WTC11 (cell line): ENCODE data around the gene RHCG. TPM values are rescaled to one million over a fixed set of nuclear protein-coding genes. Genes with fewer than 3 reads are reported as not detected.

Experiments
- ATAC-seq: fragments of 200-7000 bp; cut with Tn5 transposase; 2 replicates; pipeline ENCODE4 v1.10.0; 2021; ENCODE audit warnings: mild to moderate bottlenecking, moderate library complexity
- CTCF ChIA-PET: fragments of 300-600 bp; sonication (Branson Sonifier 250); formaldehyde crosslinking; loops from one replicate; lab custom pipeline; 2021; ENCODE audit warnings: antibody characterized with exemption; lab: Charles Lee
- POLR2A ChIA-PET: fragments of 350-600 bp; sonication (Branson Sonifier 250); formaldehyde crosslinking; loops from one replicate; lab custom pipeline; 2021; ENCODE audit warnings: antibody characterized with exemption; lab: Charles Lee
- DNase-seq: peaks from one replicate; pipeline ENCODE4 v3.0.0; 2021; ENCODE audit warnings: low spot score
- H3K27ac Mint-ChIP-seq: 2 replicates; pipeline ENCODE4 v1.8.0; 2021; ENCODE audit warnings: mixed read lengths
- H3K27me3 Mint-ChIP-seq: 2 replicates; pipeline ENCODE4 v1.8.0; 2021; ENCODE audit warnings: low read depth, mild to moderate bottlenecking, moderate library complexity, mixed read lengths
- H3K36me3 Mint-ChIP-seq: 2 replicates; pipeline ENCODE4 v1.8.0; 2021; ENCODE audit warnings: mixed read lengths
- H3K4me1 Mint-ChIP-seq: 2 replicates; pipeline ENCODE4 v1.8.0; 2022; ENCODE audit warnings: mixed read lengths
- H3K4me3 Mint-ChIP-seq: 2 replicates; pipeline ENCODE4 v1.8.0; 2021; ENCODE audit warnings: mild to moderate bottlenecking, moderate library complexity, mixed read lengths
- H3K9me3 Mint-ChIP-seq: 2 replicates; pipeline ENCODE4 v1.8.0; 2021; ENCODE audit warnings: mixed read lengths
- AFF4 ChIP-seq: sonication (generic); formaldehyde crosslinking; IDR thresholded peaks from 2 replicates; pipeline ENCODE4 v1.8.1; 2023; ENCODE audit warnings: mild to moderate bottlenecking, missing genetic modification reagents, borderline replicate concordance
- AR ChIP-seq: fragments of 250-450 bp; sonication (Bioruptor Pico); IDR thresholded peaks from 2 replicates; pipeline ENCODE4 v1.9.0; 2021; ENCODE audit warnings: mild to moderate bottlenecking
- CREB1 ChIP-seq: sonication (generic); formaldehyde crosslinking; IDR thresholded peaks from 2 replicates; pipeline ENCODE4 v1.8.0; 2023; ENCODE audit warnings: mild to moderate bottlenecking, missing genetic modification reagents
- CTCF ChIP-seq: fragments of 200-600 bp; IDR thresholded peaks from 2 replicates; pipeline ENCODE4 v1.8.0; 2022; ENCODE audit warnings: antibody characterized with exemption
- E2F4 ChIP-seq: sonication (generic); formaldehyde crosslinking; IDR thresholded peaks from 2 replicates; pipeline ENCODE4 v1.8.1; 2022; ENCODE audit warnings: low read depth, mild to moderate bottlenecking, moderate library complexity, missing genetic modification reagents, borderline replicate concordance
- ETV6 ChIP-seq: sonication (generic); formaldehyde crosslinking; IDR thresholded peaks from 2 replicates; pipeline ENCODE4 v1.8.1; 2022; ENCODE audit warnings: mild to moderate bottlenecking, missing genetic modification reagents
- FOXP1 ChIP-seq: sonication (generic); formaldehyde crosslinking; IDR thresholded peaks from 2 replicates; pipeline ENCODE4 v1.8.0; 2022; ENCODE audit warnings: missing genetic modification reagents, mild to moderate bottlenecking, moderate library complexity, borderline replicate concordance
- HMGA2 ChIP-seq: fragments of 250-450 bp; sonication (Bioruptor Pico); IDR thresholded peaks from 2 replicates; pipeline ENCODE4 v1.4.0; 2021; ENCODE audit warnings: mild to moderate bottlenecking, moderate library complexity
- KAT7 ChIP-seq: sonication (generic); formaldehyde crosslinking; IDR thresholded peaks from 2 replicates; pipeline ENCODE4 v1.8.1; 2023; ENCODE audit warnings: missing genetic modification reagents, mild to moderate bottlenecking, borderline replicate concordance
- NR3C1 ChIP-seq: sonication (generic); formaldehyde crosslinking; conservative IDR thresholded peaks from 2 replicates; pipeline ENCODE4 v1.8.1; 2023; ENCODE audit warnings: low read depth, mild to moderate bottlenecking, missing genetic modification reagents
- OVOL2 ChIP-seq: fragments of 250-450 bp; sonication (Bioruptor Pico); IDR thresholded peaks from 2 replicates; pipeline ENCODE4 v1.9.0; 2021; ENCODE audit warnings: mild to moderate bottlenecking, borderline replicate concordance
- PRDM15 ChIP-seq: sonication (generic); formaldehyde crosslinking; IDR thresholded peaks from 2 replicates; pipeline ENCODE4 v1.8.0; 2022; ENCODE audit warnings: missing genetic modification reagents
- RORB ChIP-seq: fragments of 250-450 bp; sonication (Bioruptor Pico); IDR thresholded peaks from 2 replicates; pipeline ENCODE4 v1.9.0; 2021; ENCODE audit warnings: mild to moderate bottlenecking
- ZNF232 ChIP-seq: sonication (generic); formaldehyde crosslinking; IDR thresholded peaks from 2 replicates; pipeline ENCODE4 v1.8.0; 2022; ENCODE audit warnings: mild to moderate bottlenecking, missing genetic modification reagents
- ZNF423 ChIP-seq: fragments of 250-450 bp; sonication (Bioruptor Pico); IDR thresholded peaks from 2 replicates; pipeline ENCODE4 v2.1.2; 2022; ENCODE audit warnings: mild to moderate bottlenecking, moderate library complexity
- ZNF512 ChIP-seq: sonication (generic); formaldehyde crosslinking; IDR thresholded peaks from 2 replicates; pipeline ENCODE4 v1.8.1; 2022; ENCODE audit warnings: missing genetic modification reagents, borderline replicate concordance
- total RNA-seq: library from RNA; stranded (reverse); gene quantifications from 3 replicates; pipeline ENCODE4 v1.2.3, GENCODE V29; 2021

The RHCG gene
- total RNA-seq, 1 experiment from 2014 or later = 0.31 TPM

- H3K27me3 Mint-ChIP-seq = peaks cover 35% of the 10 kb centered on the region
- H3K9me3 Mint-ChIP-seq = no peaks in the 10 kb centered on the region
- H3K4me1 Mint-ChIP-seq = no peaks in the 10 kb centered on the region
- H3K27ac Mint-ChIP-seq = no peak overlapping the region
- DNase-seq (no peak), ATAC-seq (no peak)
- ChIA-PET POLR2A (interaction anchor here (0.6 kb wide), 1 partner anchor 997 kb away, joined by 9 read pairs; no protein-coding TSS in a partner anchor), CTCF (interaction anchor here (0.8 to 1.6 kb wide), 3 partner anchors 34 to 119 kb away, joined by 3 to 6 read pairs (median 3); no protein-coding TSS in a partner anchor)
- H3K4me3 Mint-ChIP-seq = no peak overlapping the region
- no peaks in the 10 kb centered on the region for H3K36me3 Mint-ChIP-seq
- TF ChIP-seq FOXP1 (CRISPR knock-in tag) = no peak
- TF ChIP-seq CTCF = no peak
- TF ChIP-seq KAT7 (CRISPR knock-in tag) = no peak
- no peak for TF ChIP-seq ETV6 (CRISPR knock-in tag)
- TF ChIP-seq ZNF512 (CRISPR knock-in tag) = no peak
- TF ChIP-seq E2F4 (CRISPR knock-in tag) = no peak
- no peak for TF ChIP-seq ZNF423 (CRISPR knock-in tag)
- TF ChIP-seq CREB1 = no peak
- no peak for TF ChIP-seq NR3C1 (CRISPR knock-in tag)
- no peak for TF ChIP-seq PRDM15 (CRISPR knock-in tag)
- TF ChIP-seq OVOL2 (CRISPR knock-in tag) = no peak
Measured at GRCh38 chr15:89477411-89478242, 18.8 kb downstream of the RHCG start.

GRCh38 chr15:89475661-89476060, 20.7 kb downstream of the RHCG start:
- Mint-ChIP-seq H3K27ac (no peak overlapping the region), H3K27me3 (peaks cover 34% of the 10 kb centered on the region), H3K4me3 (no peak overlapping the region), H3K36me3 (no peaks in the 10 kb centered on the region), H3K9me3 (no peaks in the 10 kb centered on the region), H3K4me1 (peaks cover 2% of the 10 kb centered on the region)
- DNase-seq (no peak), ATAC-seq (no peak)
- CTCF ChIA-PET = interaction anchor here (1.3 to 3.6 kb wide), 5 partner anchors 16 to 117 kb away, joined by 3 to 13 read pairs (median 7); no protein-coding TSS in a partner anchor
- POLR2A ChIA-PET = no interaction called here
- no peak for TF ChIP-seq RORB (CRISPR knock-in tag)
- no peak for TF ChIP-seq AFF4 (CRISPR knock-in tag)
- no peak for TF ChIP-seq HMGA2 (CRISPR knock-in tag)
- no peak for TF ChIP-seq ZNF423 (CRISPR knock-in tag)
- no peak for TF ChIP-seq ZNF232 (CRISPR knock-in tag)
- TF ChIP-seq CREB1 = no peak
- TF ChIP-seq NR3C1 (CRISPR knock-in tag) = no peak
- no peak for TF ChIP-seq AR (CRISPR knock-in tag)
